ENCODE measurements around the gene IFT43.

GRCh38 chr14:76096257-76096656 lies 110.7 kb downstream of the IFT43 start:
- TF ChIP-seq CTCF (IDR thresholded peaks at IDR 0.05; ENCODE audit: low read depth, low read length) (no peak), POLR2A (IDR thresholded peaks at IDR 0.05; ENCODE audit: extremely low read depth, insufficient read length) (no peak), MYC (IDR thresholded peaks at IDR 0.05; ENCODE audit: low read depth, low read length) (no peak)

Data from NB4 (cell line).